Measurements from ENCODE around the gene SBNO2. TPM values are rescaled to one million over a fixed set of nuclear protein-coding genes. Genes with fewer than 3 reads are reported as not detected.
A peak's percentile ranks its signal among the peaks of the same experiment; 100 is the strongest.

The SBNO2 gene
- total RNA-seq, 2 experiments from 2014 or later = 26.6 to 43.3 TPM

- Histone ChIP-seq H3K4me2 (ENCODE audit: low read length) (peak overlapping the region; percentile 97), H3K36me3 (ENCODE audit: insufficient read depth, low read length) (peaks cover 46% of the 10 kb centered on the region), H3K4me1 (ENCODE audit: insufficient read depth, low read length, poor library complexity, severe bottlenecking) (peaks cover 19% of the 10 kb centered on the region), H3K79me2 (ENCODE audit: insufficient read depth, low read depth, low read length) (peaks cover 57% of the 10 kb centered on the region), H3K27ac (ENCODE audit: low read depth, low read length, poor library complexity, severe bottlenecking) (peak overlapping the region; percentile 24), H3K4me3 (ENCODE audit: low read depth, low read length, poor library complexity, severe bottlenecking) (peak overlapping the region; percentile 88), H3K9me2 (ENCODE audit: insufficient read depth, low read length) (no peaks in the 10 kb centered on the region), H2AFZ (ENCODE audit: low read length) (no peak overlapping the region), H4K20me1 (ENCODE audit: insufficient read depth, low read length) (peaks cover 12% of the 10 kb centered on the region; the same call in 1 of the 2 replicates), H3K9me3 (ENCODE audit: low read length) (no peaks in the 10 kb centered on the region)
- intact Hi-C loops (cut with micrococcal nuclease; ENCODE audit: unreplicated experiment) = no loop called here
- ChIA-PET POLR2A (no interaction called here), CTCF (ENCODE audit: unreplicated experiment) (no interaction called here)
- peak; percentile 39 for DNase-seq (ENCODE audit: low spot score)
- TF ChIP-seq CTCF (conservative IDR thresholded peaks at IDR 0.05; ENCODE audit: low read length) (no peak), EZH2phosphoT487 (IDR thresholded peaks at IDR 0.05; ENCODE audit: borderline replicate concordance, low read depth, low read length) (no peak)
- TSS peak; percentile 54 for BruUV-seq (replicated peaks)
Measured at GRCh38 chr19:1206864-1207450, 32.9 kb upstream of the SBNO2 start.

- intact Hi-C loops (cut with micrococcal nuclease; ENCODE audit: unreplicated experiment) = no loop called here
- no peaks in the 10 kb centered on the region for H3K9me2 ChIP-seq (ENCODE audit: insufficient read depth, low read length)
- BruUV-seq (replicated peaks) = no TSS peak
- H3K27ac ChIP-seq (ENCODE audit: low read depth, low read length, poor library complexity, severe bottlenecking) = peak overlapping the region; percentile 24
- H3K4me1 ChIP-seq (ENCODE audit: insufficient read depth, low read length, poor library complexity, severe bottlenecking) = peaks cover 19% of the 10 kb centered on the region
- peaks cover 12% of the 10 kb centered on the region; the same call in 1 of the 2 replicates for H4K20me1 ChIP-seq (ENCODE audit: insufficient read depth, low read length)
- H3K4me2 ChIP-seq (ENCODE audit: low read length) = peak overlapping the region; percentile 97
- no peak for DNase-seq (ENCODE audit: low spot score)
- ChIA-PET POLR2A (no interaction called here), CTCF (ENCODE audit: unreplicated experiment) (no interaction called here)
- TF ChIP-seq EZH2phosphoT487 (IDR thresholded peaks at IDR 0.05; ENCODE audit: borderline replicate concordance, low read depth, low read length) (no peak), CTCF (conservative IDR thresholded peaks at IDR 0.05; ENCODE audit: low read length) (no peak)
- peaks cover 40% of the 10 kb centered on the region for H3K36me3 ChIP-seq (ENCODE audit: insufficient read depth, low read length)
- no peak overlapping the region for H2AFZ ChIP-seq (ENCODE audit: low read length)
- peak overlapping the region; percentile 88 for H3K4me3 ChIP-seq (ENCODE audit: low read depth, low read length, poor library complexity, severe bottlenecking)
- H3K79me2 ChIP-seq (ENCODE audit: insufficient read depth, low read depth, low read length) = peaks cover 50% of the 10 kb centered on the region
- H3K9me3 ChIP-seq (ENCODE audit: low read length) = no peaks in the 10 kb centered on the region
Measured at GRCh38 chr19:1206150-1206863, 32.2 kb upstream of the SBNO2 start.
